COLO829 (cell line): ENCODE data around the gene LRRC4.

Experiments used
- DNase-seq: peaks from one replicate; pipeline ENCODE4 v3.0.0; 2012; ENCODE audit warnings: low spot score

The LRRC4 gene

GRCh38 chr7:127979113-127979727, 52.0 kb downstream of the LRRC4 start:
- no peak for DNase-seq

- no peak for DNase-seq
Observed at GRCh38 chr7:127978421-127978820, 52.8 kb downstream of the LRRC4 start.
